Daoy (cell line): Measurements from ENCODE around the gene FOXK2. TPM values are rescaled to one million over a fixed set of nuclear protein-coding genes. Genes with fewer than 3 reads are reported as not detected.

Experiments used
- DNase-seq: peaks from one replicate; pipeline ENCODE4 v3.0.0-alpha.2; 2015; ENCODE audit warnings: low read depth
- total RNA-seq: library from RNA; depleted of rRNA; stranded (reverse); fragments of >200 nt; shearing (Covaris generic); gene quantifications from 2 replicates; pipeline ENCODE4 v1.2.3, GENCODE V29; 2014; rRNA removed

Gene FOXK2
- total RNA-seq, 1 experiment from 2014 or later, result 23.1 TPM

- DNase-seq, result no peak
These were observed 120.1 kb downstream of the FOXK2 start for GRCh38 chr17:82639628-82640027.

- no peak for DNase-seq
These were observed 120.5 kb downstream of the FOXK2 start for GRCh38 chr17:82640036-82640435.

- DNase-seq, result no peak
These were observed 122.5 kb downstream of the FOXK2 start for GRCh38 chr17:82642022-82642421.

- no peak for DNase-seq
These were observed 124.6 kb downstream of the FOXK2 start for GRCh38 chr17:82644148-82644547.

- DNase-seq, result no peak
These were observed 126.0 kb downstream of the FOXK2 start for GRCh38 chr17:82645516-82645915.

GRCh38 chr17:82647593-82648164 is 128.1 kb downstream of the FOXK2 start:
- peak; percentile 41 for DNase-seq

- peak; percentile 99 for DNase-seq
These were observed 128.7 kb downstream of the FOXK2 start, which contains the start of gene WDR45B for GRCh38 chr17:82648165-82648668. TSS of gene WDR45B (minus strand) at chr17:82648444. CDS start at chr17:82648340, 104 bp downstream.

GRCh38 chr17:82648742-82649331 is 129.3 kb downstream of the FOXK2 start:
- peak; percentile 30 for DNase-seq

GRCh38 chr17:82649501-82650261 is 130.1 kb downstream of the FOXK2 start:
- no peak for DNase-seq

- no peak for DNase-seq
These were observed 131.2 kb downstream of the FOXK2 start for GRCh38 chr17:82650723-82651122.

GRCh38 chr17:82653651-82654528 is 134.4 kb downstream of the FOXK2 start:
- DNase-seq, result no peak

Other genes with a start within 250 kb of the FOXK2 start
- 16.5 and 25.1 TPM in 2 replicates for gene CSNK1D, start 246.0 kb upstream of the FOXK2 start, total RNA-seq
- gene CD7, start 202.1 kb upstream of the FOXK2 start, total RNA-seq, result not detected in 2 replicates
- gene SECTM1, start 186.0 kb upstream of the FOXK2 start, total RNA-seq, result 0.51 and 0.65 TPM in 2 replicates
- not detected in 2 replicates for gene TEX19, start 160.5 kb upstream of the FOXK2 start, total RNA-seq
- gene UTS2R, start 148.0 kb upstream of the FOXK2 start, total RNA-seq, result not detected in 2 replicates
- gene HEXD, start 101.4 kb upstream of the FOXK2 start, total RNA-seq, result 4.9 and 9.4 TPM in 2 replicates
- 38.6 and 39.8 TPM in 2 replicates for gene OGFOD3, start 101.1 kb upstream of the FOXK2 start, total RNA-seq
- gene CYBC1, start 69.0 kb upstream of the FOXK2 start, total RNA-seq, result 26.3 and 59.3 TPM in 2 replicates
- 42.3 and 59.4 TPM in 2 replicates for gene NARF, start 61.0 kb upstream of the FOXK2 start, total RNA-seq
- gene WDR45B, start 128.7 kb downstream of the FOXK2 start, total RNA-seq, result 93.1 and 109 TPM in 2 replicates
- 1.5 and 3.2 TPM in 2 replicates for gene RAB40B, start 179.0 kb downstream of the FOXK2 start, total RNA-seq
- 28.1 and 30.2 TPM in 2 replicates for gene FN3KRP, start 197.0 kb downstream of the FOXK2 start, total RNA-seq
- not detected in 2 replicates for gene FN3K, start 215.9 kb downstream of the FOXK2 start, total RNA-seq
- 21.5 and 23.0 TPM in 2 replicates for gene TBCD, start 232.3 kb downstream of the FOXK2 start, total RNA-seq